GM19438 (cell line): Measurements from ENCODE around the gene USP51.
"Not testable (repeated sequence)": the region's sequence is repeated elsewhere in the genome, so short reads cannot be mapped to it uniquely, and the experiment has no call there.

Source experiments
- ATAC-seq: cut with Tn5 transposase; IDR thresholded peaks from one replicate; pipeline ENCODE4 v1.9.1; 2021; ENCODE audit warnings: low read depth; ENCODE audit not compliant: unreplicated experiment

USP51 gene

GRCh38 chrX:55465791-55466190 lies 23.9 kb downstream of the USP51 start:
- ATAC-seq, result not testable (repeated sequence)

GRCh38 chrX:55465108-55465507 lies 24.5 kb downstream of the USP51 start:
- ATAC-seq, result not testable (repeated sequence)

- not testable (repeated sequence) for ATAC-seq
Measured at GRCh38 chrX:55464050-55464449, 25.6 kb downstream of the USP51 start.

- not testable (repeated sequence) for ATAC-seq
Measured at GRCh38 chrX:55459926-55460325, 29.7 kb downstream of the USP51 start.

- not testable (repeated sequence) for ATAC-seq
Measured at GRCh38 chrX:55459426-55459825, 30.2 kb downstream of the USP51 start.

GRCh38 chrX:55455708-55456107 lies 33.9 kb downstream of the USP51 start:
- not testable (repeated sequence) for ATAC-seq

- ATAC-seq, result no peak
Measured at GRCh38 chrX:55452833-55453124, 36.9 kb downstream of the USP51 start.

GRCh38 chrX:55451990-55452832 lies 37.4 kb downstream of the USP51 start, which contains the start of gene MAGEH1:
Gene MAGEH1, plus strand, starts transcription at chrX:55452127. Its CDS starts 248 bp downstream, at chrX:55452375.
- ATAC-seq, result peak; percentile 92

GRCh38 chrX:55451626-55451989 lies 38.0 kb downstream of the USP51 start:
- ATAC-seq, result peak; percentile 15

- no peak for ATAC-seq
Measured at GRCh38 chrX:55451141-55451540, 38.5 kb downstream of the USP51 start.

GRCh38 chrX:55450259-55450658 lies 39.4 kb downstream of the USP51 start:
- ATAC-seq, result no peak

- ATAC-seq, result not testable (repeated sequence)
Measured at GRCh38 chrX:55443468-55443867, 46.2 kb downstream of the USP51 start.
